Progenitor cell of endocrine pancreas (in vitro differentiated cells): ENCODE results near the gene ISCA1. TPM values are rescaled to one million over a fixed set of nuclear protein-coding genes. Genes with fewer than 3 reads are reported as not detected.

Source experiments
- DNase-seq: peaks from one replicate; pipeline ENCODE4 v3.0.0; 2021; ENCODE audit warnings: low spot score; ENCODE audit not compliant: unreplicated experiment
- H3K27ac Mint-ChIP-seq: 2 replicates; pipeline ENCODE4 v1.8.0; 2021; ENCODE audit warnings: mild to moderate bottlenecking, moderate library complexity, mixed read lengths
- H3K27me3 Mint-ChIP-seq: 2 replicates; pipeline ENCODE4 v1.8.0; 2021; ENCODE audit warnings: mixed read lengths
- H3K36me3 Mint-ChIP-seq: 2 replicates; pipeline ENCODE4 v1.8.0; 2022; ENCODE audit warnings: mixed read lengths; ENCODE audit not compliant: insufficient read depth
- H3K4me1 Mint-ChIP-seq: 2 replicates; pipeline ENCODE4 v1.8.0; 2021; ENCODE audit warnings: low read depth, mixed read lengths
- H3K4me3 Mint-ChIP-seq: 2 replicates; pipeline ENCODE4 v1.8.0; 2021; ENCODE audit warnings: low read depth, mild to moderate bottlenecking, moderate library complexity, mixed read lengths
- H3K9me3 Mint-ChIP-seq: 2 replicates; pipeline ENCODE4 v1.8.0; 2021; ENCODE audit warnings: low read depth, mixed read lengths
- long read RNA-seq: library from polyadenylated mRNA; unstranded; transcript quantifications from one replicate; pipeline ENCODE4 v2.0.0, GENCODE V29; 2020
- total RNA-seq: library from RNA; stranded (reverse); gene quantifications from 2 replicates; pipeline ENCODE4 v1.2.1, GENCODE V29; 2021
- TF ChIP-seq, protein P1 (sequence below): fragments of 200-600 bp; sonication (generic); IDR thresholded peaks from one replicate; pipeline ENCODE4 v1.5.0; 2021; ENCODE audit warnings: antibody characterized with exemption, mild to moderate bottlenecking; ENCODE audit not compliant: unreplicated experiment

Gene ISCA1
- 34.7 and 37.9 TPM in 2 replicates for total RNA-seq
- long read RNA-seq, transcript ISCA1-201 (4 exons, 813 nt) = minor isoform, 30 of 162 reads
- long read RNA-seq, transcript ISCA1-203 (4 exons, 1,958 nt) = major isoform, 122 of 162 reads
- long read RNA-seq, partial matches to known transcripts = 0 of 162 reads
- long read RNA-seq, other reads (novel, unspliced or antisense) = 10 of 162 reads

DNA sequence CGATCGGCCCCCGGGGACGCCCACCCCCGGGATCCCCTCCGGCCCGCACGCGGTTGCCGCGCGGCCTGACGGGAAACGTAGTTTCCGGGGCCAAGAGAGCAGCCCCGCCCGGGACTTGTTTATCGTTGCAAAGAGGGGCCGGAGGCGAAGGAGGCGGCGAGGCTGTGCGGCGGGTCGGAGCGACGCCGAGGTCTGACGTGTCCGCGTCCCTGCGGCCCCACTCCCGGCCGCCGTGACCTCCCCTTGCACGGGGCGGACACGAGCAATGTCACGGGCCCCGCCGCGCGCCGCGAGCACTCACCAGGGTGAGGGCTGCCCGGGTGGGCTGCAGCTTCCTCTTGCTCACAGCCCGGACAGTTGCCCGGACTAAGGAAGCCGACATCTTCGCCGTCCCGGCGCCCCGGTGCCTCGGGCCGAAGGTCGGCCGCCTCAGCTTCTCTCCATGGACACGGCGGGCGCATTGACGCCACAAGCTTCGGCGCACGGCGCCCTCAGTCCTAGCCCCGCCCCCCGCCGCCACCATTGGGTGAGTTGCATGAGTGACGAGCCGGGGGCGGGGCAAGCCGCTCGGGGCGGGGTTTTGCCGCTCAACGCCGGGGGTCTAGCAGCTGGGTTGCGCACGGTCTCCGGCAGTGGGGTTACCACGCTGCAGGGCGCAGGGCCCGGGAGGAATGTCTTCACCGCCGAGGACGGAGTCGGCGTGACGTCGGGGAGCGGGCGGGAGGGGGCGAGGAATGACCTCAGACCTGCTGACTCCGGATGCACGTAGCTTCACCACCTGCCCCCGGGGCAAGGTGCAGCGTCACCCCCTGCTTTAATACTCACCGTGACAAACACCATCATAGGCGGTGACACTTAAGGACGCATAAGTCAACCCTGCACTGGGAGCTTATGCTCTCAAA lies at the start of gene ISCA1:
Gene ISCA1, minus strand, starts transcription at position 462 of the 902 bp plus-strand sequence. Its CDS starts 80 bp downstream, at position 382.
- no peaks in the 10 kb centered on the region for H3K9me3 Mint-ChIP-seq
- peaks cover 5% of the 10 kb centered on the region for H3K27me3 Mint-ChIP-seq
- peak within 1 kb of the TSS; percentile 91 for H3K4me3 Mint-ChIP-seq
- peak within 1 kb of the TSS; percentile 98 for H3K27ac Mint-ChIP-seq
- peaks cover 3% of the 10 kb centered on the region for H3K36me3 Mint-ChIP-seq
- TF ChIP-seq, protein P1, sequence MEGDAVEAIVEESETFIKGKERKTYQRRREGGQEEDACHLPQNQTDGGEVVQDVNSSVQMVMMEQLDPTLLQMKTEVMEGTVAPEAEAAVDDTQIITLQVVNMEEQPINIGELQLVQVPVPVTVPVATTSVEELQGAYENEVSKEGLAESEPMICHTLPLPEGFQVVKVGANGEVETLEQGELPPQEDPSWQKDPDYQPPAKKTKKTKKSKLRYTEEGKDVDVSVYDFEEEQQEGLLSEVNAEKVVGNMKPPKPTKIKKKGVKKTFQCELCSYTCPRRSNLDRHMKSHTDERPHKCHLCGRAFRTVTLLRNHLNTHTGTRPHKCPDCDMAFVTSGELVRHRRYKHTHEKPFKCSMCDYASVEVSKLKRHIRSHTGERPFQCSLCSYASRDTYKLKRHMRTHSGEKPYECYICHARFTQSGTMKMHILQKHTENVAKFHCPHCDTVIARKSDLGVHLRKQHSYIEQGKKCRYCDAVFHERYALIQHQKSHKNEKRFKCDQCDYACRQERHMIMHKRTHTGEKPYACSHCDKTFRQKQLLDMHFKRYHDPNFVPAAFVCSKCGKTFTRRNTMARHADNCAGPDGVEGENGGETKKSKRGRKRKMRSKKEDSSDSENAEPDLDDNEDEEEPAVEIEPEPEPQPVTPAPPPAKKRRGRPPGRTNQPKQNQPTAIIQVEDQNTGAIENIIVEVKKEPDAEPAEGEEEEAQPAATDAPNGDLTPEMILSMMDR = no peak
- peak; percentile 99 for DNase-seq
- peaks cover 32% of the 10 kb centered on the region for H3K4me1 Mint-ChIP-seq

DNA sequence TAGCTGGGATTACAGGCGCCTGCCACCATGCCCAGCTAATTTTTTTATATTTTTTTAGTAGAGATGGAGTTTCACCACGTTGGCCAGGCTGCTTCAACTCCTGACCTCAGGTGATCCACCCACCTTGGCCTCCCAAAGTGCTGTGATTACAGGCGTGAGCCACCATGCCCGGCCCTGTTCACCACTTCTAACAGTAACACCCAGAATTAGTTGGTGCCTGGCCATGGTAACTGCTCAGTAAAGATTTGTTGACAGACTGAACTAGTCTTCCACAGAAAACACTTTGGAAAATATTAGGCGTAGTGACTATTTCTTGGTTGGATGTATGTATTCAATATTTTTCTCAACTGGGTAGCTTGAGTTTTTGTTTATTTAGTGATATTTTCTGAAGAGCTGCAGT lies 47.8 kb upstream of the ISCA1 start:
- H3K9me3 Mint-ChIP-seq = peaks cover 7% of the 10 kb centered on the region
- H3K4me3 Mint-ChIP-seq = no peak overlapping the region
- H3K27me3 Mint-ChIP-seq = no peaks in the 10 kb centered on the region
- H3K36me3 Mint-ChIP-seq = peaks cover 27% of the 10 kb centered on the region
- no peak overlapping the region for H3K27ac Mint-ChIP-seq
- TF ChIP-seq, protein P1 = no peak
- DNase-seq = no peak
- H3K4me1 Mint-ChIP-seq = no peaks in the 10 kb centered on the region

DNA sequence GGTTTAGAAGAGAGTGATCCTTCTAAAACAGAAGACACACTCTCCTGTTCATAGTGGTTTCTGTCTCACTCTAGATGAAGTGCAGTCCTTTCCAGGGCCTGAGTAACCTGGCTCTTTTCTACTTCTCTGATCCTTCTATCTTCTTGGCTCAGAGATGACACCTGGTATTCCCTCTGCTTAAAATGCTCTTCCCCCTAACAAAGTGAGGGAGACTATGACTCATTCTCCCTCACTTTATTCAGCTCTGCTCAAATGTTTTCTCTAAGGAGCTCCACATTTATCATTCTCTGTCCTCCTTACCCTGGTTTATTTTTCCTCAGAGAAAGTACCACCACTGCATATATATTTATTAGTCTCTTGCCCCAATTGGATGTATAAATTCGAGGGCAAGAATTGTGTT lies 47.3 kb upstream of the ISCA1 start:
- Mint-ChIP-seq H3K36me3 (peaks cover 26% of the 10 kb centered on the region), H3K27me3 (no peaks in the 10 kb centered on the region), H3K27ac (peak overlapping the region; percentile 64), H3K4me1 (no peaks in the 10 kb centered on the region), H3K9me3 (peaks cover 7% of the 10 kb centered on the region), H3K4me3 (no peak overlapping the region)
- TF ChIP-seq, protein P1 = no peak
- DNase-seq = no peak

DNA sequence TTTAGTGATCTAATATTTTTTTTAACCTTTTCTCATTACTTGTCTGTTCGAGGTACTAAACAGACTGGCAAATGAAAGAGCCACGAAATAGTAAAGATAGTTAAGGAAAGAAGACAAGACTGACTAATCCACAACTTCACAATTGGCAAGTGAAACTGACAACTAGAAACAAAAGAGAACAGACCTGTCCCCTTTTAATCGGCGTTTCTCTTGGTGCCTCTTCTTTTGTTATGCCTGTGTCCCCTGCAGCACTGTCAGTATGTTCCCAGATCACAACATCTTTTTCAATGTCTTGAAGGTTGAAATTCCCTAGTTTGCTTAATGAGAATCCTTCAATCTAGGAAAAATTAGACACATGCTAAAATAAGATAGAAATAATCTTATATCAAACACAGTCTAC lies 45.8 kb upstream of the ISCA1 start:
- no peak overlapping the region for H3K27ac Mint-ChIP-seq
- no peak for DNase-seq
- no peaks in the 10 kb centered on the region for H3K27me3 Mint-ChIP-seq
- peaks cover 7% of the 10 kb centered on the region for H3K9me3 Mint-ChIP-seq
- TF ChIP-seq, protein P1 = no peak
- H3K4me3 Mint-ChIP-seq = no peak overlapping the region
- no peaks in the 10 kb centered on the region for H3K4me1 Mint-ChIP-seq
- H3K36me3 Mint-ChIP-seq = peaks cover 21% of the 10 kb centered on the region

DNA sequence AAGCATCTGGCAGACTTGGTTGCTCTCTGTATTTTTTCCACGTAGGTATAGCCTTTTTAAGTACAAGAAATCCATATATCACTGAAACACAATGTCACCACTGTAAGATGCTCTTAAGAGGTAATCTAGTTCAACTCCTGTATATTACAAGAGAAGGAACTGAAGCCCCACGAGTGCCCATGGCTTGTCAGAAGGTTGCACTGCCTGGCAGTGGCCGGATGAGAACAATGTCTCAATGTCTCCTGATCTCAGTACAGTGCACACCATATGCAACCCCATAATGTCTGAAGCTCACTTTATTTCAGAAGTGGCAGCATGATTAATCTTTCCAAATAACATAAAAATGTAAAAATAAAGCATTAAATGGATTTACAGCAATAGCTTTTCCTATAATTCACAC lies 44.2 kb upstream of the ISCA1 start:
- H3K4me1 Mint-ChIP-seq = no peaks in the 10 kb centered on the region
- H3K27ac Mint-ChIP-seq = no peak overlapping the region
- no peaks in the 10 kb centered on the region for H3K9me3 Mint-ChIP-seq
- peaks cover 18% of the 10 kb centered on the region for H3K36me3 Mint-ChIP-seq
- no peaks in the 10 kb centered on the region for H3K27me3 Mint-ChIP-seq
- TF ChIP-seq, protein P1 = no peak
- H3K4me3 Mint-ChIP-seq = no peak overlapping the region
- DNase-seq = no peak
